Fibroblast of pulmonary artery (primary cell): ENCODE measurements around the gene SPOCK1.

Experiments used
- DNase-seq: peaks from one replicate; pipeline ENCODE4 v3.0.0-alpha.2; 2010; ENCODE audit warnings: low read depth
- H3K4me3 ChIP-seq: replicated peaks from 2 replicates; pipeline ENCODE4 v1.5.1; 2011; ENCODE audit warnings: low read depth, mild to moderate bottlenecking, control low read depth, low read length, moderate library complexity
- TF ChIP-seq, protein P1 (sequence below): IDR thresholded peaks from 2 replicates; pipeline ENCODE4 v1.5.1; 2011; ENCODE audit warnings: mild to moderate bottlenecking, control low read depth, low read length, inconsistent platforms; ENCODE audit errors: missing control alignments

Gene SPOCK1

DNA sequence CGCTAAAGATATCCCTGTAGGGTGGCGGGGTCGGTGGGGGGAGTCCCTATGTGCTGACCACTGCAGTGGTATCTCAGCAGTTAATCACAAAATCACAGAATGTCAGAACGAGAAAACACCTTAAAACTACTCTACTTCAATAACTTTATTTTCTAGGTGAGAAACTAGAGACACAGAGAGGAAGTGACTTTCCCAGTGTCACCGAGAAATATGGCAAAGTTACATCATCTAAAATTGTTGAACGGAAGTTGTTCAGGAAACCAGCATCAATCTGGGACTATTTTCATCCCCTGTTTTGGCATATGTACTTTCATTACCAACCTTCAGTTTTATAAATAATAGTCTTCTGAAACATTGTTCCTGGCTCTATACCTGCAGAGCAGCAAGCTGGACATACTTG, 384.0 kb downstream of the SPOCK1 start:
- TF ChIP-seq, protein P1, sequence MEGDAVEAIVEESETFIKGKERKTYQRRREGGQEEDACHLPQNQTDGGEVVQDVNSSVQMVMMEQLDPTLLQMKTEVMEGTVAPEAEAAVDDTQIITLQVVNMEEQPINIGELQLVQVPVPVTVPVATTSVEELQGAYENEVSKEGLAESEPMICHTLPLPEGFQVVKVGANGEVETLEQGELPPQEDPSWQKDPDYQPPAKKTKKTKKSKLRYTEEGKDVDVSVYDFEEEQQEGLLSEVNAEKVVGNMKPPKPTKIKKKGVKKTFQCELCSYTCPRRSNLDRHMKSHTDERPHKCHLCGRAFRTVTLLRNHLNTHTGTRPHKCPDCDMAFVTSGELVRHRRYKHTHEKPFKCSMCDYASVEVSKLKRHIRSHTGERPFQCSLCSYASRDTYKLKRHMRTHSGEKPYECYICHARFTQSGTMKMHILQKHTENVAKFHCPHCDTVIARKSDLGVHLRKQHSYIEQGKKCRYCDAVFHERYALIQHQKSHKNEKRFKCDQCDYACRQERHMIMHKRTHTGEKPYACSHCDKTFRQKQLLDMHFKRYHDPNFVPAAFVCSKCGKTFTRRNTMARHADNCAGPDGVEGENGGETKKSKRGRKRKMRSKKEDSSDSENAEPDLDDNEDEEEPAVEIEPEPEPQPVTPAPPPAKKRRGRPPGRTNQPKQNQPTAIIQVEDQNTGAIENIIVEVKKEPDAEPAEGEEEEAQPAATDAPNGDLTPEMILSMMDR: no peak
- no peak overlapping the region for H3K4me3 ChIP-seq
- DNase-seq: no peak

DNA sequence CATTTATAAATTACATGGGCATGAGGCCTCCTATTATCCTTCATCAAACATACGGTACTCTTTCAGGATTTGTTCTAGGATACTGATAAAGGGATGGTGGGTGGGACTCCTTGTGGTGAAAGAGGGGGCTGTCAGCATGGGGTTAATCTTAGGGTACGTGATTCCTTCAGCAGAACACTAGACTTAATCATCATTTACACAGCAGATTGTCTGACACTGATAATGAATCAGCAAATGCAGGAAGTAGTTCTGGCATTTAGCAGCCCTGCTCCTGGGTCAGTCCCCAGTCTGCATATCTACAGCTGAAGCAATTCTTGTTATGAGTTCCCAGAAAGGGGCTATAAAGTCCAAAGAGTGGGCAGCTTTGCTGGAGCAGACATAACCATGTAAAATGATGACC, 384.6 kb downstream of the SPOCK1 start:
- peak; percentile 29 for DNase-seq

DNA sequence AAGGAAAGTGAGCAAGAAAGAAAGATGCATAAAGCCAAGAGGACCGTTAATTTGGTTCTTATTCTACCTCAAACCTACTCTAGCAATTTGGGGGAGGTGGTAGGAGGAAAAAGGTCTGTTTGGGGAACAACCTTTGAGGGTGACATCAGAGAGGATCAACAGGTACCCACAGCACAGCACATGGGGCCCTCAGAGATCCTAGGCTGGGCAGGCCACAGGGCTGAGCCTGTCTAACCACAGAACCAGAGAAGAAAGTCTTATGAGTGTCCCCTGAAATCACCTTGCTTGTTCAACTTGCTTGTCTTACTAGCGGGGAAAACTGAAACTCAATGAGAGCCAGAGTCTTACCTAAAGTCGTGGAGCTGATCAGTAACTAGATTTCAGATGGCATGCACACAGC, 385.2 kb downstream of the SPOCK1 start:
- TF ChIP-seq, protein P1: no peak
- DNase-seq: no peak
- no peak overlapping the region for H3K4me3 ChIP-seq

More for the DNA sequence above, 384.6 kb downstream of the SPOCK1 start:
- TF ChIP-seq, protein P1: no peak
- H3K4me3 ChIP-seq: no peak overlapping the region

DNA sequence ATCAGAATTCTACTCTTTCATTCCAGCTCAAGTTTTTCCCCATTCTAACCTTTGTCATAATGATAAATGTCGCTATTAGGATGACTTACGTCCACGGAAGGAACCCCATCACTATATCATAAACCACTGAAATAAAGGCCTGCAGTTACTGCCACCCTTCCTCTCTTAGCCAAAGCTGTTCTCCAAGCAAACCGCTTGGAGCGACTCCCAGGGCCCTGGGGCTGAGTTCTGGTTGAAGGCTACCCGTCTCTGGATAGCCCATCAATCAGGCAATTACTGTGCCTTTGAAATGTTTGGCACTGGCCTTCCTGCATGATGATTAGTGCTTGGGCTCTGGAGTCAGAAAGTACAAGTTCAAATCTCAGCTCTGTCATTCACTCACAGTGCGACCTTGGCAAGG, 386.0 kb downstream of the SPOCK1 start:
- no peak for DNase-seq
- H3K4me3 ChIP-seq: no peak overlapping the region
- TF ChIP-seq, protein P1: no peak

DNA sequence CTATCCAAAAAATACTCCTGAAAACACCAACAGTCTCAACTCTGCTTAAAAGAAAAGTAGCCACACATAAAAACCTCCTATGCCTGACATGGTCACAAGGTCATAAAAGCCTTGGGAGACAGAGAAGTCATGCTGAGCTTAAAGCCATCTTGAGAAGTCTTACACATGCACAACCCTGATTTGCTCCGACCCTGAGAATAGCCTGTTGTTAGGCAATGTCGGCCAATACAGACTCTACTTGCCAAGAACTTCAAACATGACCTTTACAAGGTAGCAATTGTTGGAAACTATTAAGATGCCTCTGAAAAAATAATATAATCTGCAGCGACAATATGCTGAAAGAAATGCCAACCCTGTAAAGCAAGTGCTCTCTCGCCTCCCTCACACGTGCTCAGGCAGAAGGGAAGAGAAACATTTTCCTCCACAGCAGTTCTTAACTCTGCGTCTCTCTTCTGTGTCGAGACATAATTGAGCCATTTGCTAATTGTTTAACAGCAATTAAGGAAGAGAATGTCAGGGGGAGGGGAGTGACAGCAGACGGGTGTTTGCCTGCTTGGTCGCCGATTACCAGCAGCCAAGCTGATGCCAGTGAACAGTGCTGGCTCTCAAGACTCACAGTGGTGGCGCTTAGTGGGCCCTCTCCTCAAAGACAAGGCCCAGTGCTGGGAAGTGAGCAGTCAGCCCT, 393.6 kb downstream of the SPOCK1 start:
- TF ChIP-seq, protein P1: no peak
- no peak overlapping the region for H3K4me3 ChIP-seq
- no peak for DNase-seq

DNA sequence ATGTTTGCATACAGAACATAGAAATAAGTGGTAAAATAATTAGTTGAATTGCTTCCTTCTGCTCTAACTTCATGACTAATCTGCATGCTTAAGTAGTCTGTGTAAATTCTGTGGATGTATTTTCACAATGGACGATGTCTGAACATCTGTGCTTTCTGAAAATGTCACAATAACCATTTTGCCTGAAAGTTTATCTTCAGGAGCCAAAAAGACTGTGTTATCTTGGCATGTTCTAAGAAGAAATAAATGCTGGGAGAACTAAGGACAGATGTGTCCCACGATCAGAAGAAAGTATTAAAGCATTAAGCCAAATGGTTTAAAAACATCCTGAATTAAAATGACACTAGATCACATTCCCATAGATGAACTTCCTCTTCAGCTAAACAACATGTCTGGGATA, 397.6 kb downstream of the SPOCK1 start:
- peak; percentile 28 for DNase-seq
- H3K4me3 ChIP-seq: no peak overlapping the region
- TF ChIP-seq, protein P1: no peak

DNA sequence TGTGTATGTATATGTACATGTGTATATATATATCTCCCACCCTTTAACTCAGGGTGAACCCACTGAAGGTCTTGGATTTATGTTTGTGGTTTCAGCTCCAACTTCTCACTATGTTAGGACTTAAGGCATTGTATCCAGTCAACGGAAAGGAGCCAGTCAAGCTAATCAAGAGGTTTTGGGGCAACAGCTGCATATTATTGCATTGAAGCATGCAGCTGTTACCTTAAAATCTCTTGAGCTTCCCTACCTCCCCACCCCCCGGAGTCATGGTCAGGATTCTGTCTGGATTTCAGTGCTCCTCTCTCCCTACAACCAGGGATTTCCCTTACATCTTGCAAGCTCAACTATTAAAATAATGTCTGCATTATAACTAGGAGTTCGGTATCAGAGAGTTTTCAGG, 399.5 kb downstream of the SPOCK1 start:
- no peak for DNase-seq
- H3K4me3 ChIP-seq: no peak overlapping the region
- TF ChIP-seq, protein P1: no peak
